OCI-LY7 (cell line): ENCODE data around the gene PRR35. TPM values are rescaled to one million over a fixed set of nuclear protein-coding genes. Genes with fewer than 3 reads are reported as not detected.

Experiments used
- BruUV-seq: library from RNA; stranded (reverse); fragments of 400-500 nt; replicated peaks from 2 replicates; lab custom pipeline; 2021; lab: Mats Ljungman, UMichigan
- CTCF ChIA-PET: fragments of 300-600 bp; sonication (Branson Sonifier 250); formaldehyde crosslinking; loops from one replicate; lab custom pipeline; 2022; ENCODE audit warnings: antibody characterized with exemption; ENCODE audit not compliant: unreplicated experiment; lab: Charles Lee
- POLR2A ChIA-PET: fragments of 300-600 bp; sonication (Branson Sonifier 250); formaldehyde crosslinking; loops from one replicate; lab custom pipeline; 2022; ENCODE audit warnings: antibody characterized with exemption; lab: Charles Lee
- DNase-seq: peaks from one replicate; pipeline ENCODE4 v3.0.0-alpha.2; 2015; ENCODE audit warnings: low spot score
- H2AFZ ChIP-seq: fragments of 200-600 bp; sonication (generic), shearing (Covaris generic); 2 replicates; pipeline ENCODE4 v1.6.1; 2014; ENCODE audit warnings: mild to moderate bottlenecking, antibody characterized with exemption, low read length, moderate library complexity
- H3K27ac ChIP-seq: fragments of 200-600 bp; sonication (generic); 2 replicates; pipeline ENCODE4 v1.5.1; 2014; ENCODE audit warnings: mixed run types, low read depth, mild to moderate bottlenecking, moderate library complexity, low read length, inconsistent platforms; ENCODE audit not compliant: poor library complexity, severe bottlenecking
- H3K36me3 ChIP-seq: fragments of 200-600 bp; sonication (generic); 2 replicates; pipeline ENCODE4 v1.6.1; 2014; ENCODE audit warnings: mild to moderate bottlenecking, antibody characterized with exemption, low read length, moderate library complexity, mixed read lengths; ENCODE audit not compliant: insufficient read depth
- H3K4me1 ChIP-seq: fragments of 200-600 bp; sonication (generic); 2 replicates; pipeline ENCODE4 v1.5.1; 2014; ENCODE audit warnings: mild to moderate bottlenecking, low read length; ENCODE audit not compliant: insufficient read depth, poor library complexity, severe bottlenecking
- H3K4me2 ChIP-seq: fragments of 200-600 bp; sonication (generic); 2 replicates; pipeline ENCODE4 v1.6.1; 2014; ENCODE audit warnings: mild to moderate bottlenecking, low read length
- H3K4me3 ChIP-seq: fragments of 200-600 bp; sonication (generic); 2 replicates; pipeline ENCODE4 v1.5.1; 2014; ENCODE audit warnings: mild to moderate bottlenecking, low read depth, low read length; ENCODE audit not compliant: poor library complexity, severe bottlenecking
- H3K79me2 ChIP-seq: fragments of 200-600 bp; sonication (generic); 2 replicates; pipeline ENCODE4 v1.6.1; 2016; ENCODE audit warnings: low read depth, mild to moderate bottlenecking, low read length, moderate library complexity, mixed read lengths; ENCODE audit not compliant: insufficient read depth
- H3K9me2 ChIP-seq: fragments of 200-600 bp; sonication (generic); 2 replicates; pipeline ENCODE4 v1.6.1; 2016; ENCODE audit warnings: mild to moderate bottlenecking, low read length, mixed read lengths; ENCODE audit not compliant: insufficient read depth
- H3K9me3 ChIP-seq: fragments of 200-600 bp; sonication (generic); 2 replicates; pipeline ENCODE4 v1.6.1; 2014; ENCODE audit warnings: mild to moderate bottlenecking, mixed run types, low read length, mixed read lengths
- H4K20me1 ChIP-seq: fragments of 200-600 bp; sonication (generic); 2 replicates; pipeline ENCODE4 v1.6.1; 2014; ENCODE audit warnings: mild to moderate bottlenecking, antibody characterized with exemption, low read length, moderate library complexity, mixed read lengths; ENCODE audit not compliant: insufficient read depth
- EZH2phosphoT487 ChIP-seq: fragments of 200-600 bp; sonication (generic); IDR thresholded peaks from 2 replicates; pipeline ENCODE4 v1.6.1; 2018; ENCODE audit warnings: low read depth, borderline replicate concordance, mild to moderate bottlenecking, mixed run types, antibody characterized with exemption, low read length, moderate library complexity, mixed read lengths
- intact Hi-C: fragments of 100-400 bp; cut with micrococcal nuclease; formaldehyde crosslinking; loops from one replicate; pipeline ENCODE4 v1.10.0; 2022; ENCODE audit not compliant: unreplicated experiment
- total RNA-seq, 2 experiments: library from RNA; depleted of rRNA in 1 of 2; stranded (reverse); fragments of >200 nt in 1 of 2; shearing (Covaris generic) in 1 of 2; gene quantifications; 2 replicates each; pipeline ENCODE4 v1.2.3, GENCODE V29; 2014 to 2022
- TF ChIP-seq, protein P1 (sequence below): fragments of 200-600 bp; sonication (generic); conservative IDR thresholded peaks from 2 replicates; pipeline ENCODE4 v1.5.1; 2014; ENCODE audit warnings: mild to moderate bottlenecking, antibody characterized with exemption, low read length, moderate library complexity, mixed read lengths

The PRR35 gene
- total RNA-seq, 2 experiments from 2014 or later: not detected

DNA sequence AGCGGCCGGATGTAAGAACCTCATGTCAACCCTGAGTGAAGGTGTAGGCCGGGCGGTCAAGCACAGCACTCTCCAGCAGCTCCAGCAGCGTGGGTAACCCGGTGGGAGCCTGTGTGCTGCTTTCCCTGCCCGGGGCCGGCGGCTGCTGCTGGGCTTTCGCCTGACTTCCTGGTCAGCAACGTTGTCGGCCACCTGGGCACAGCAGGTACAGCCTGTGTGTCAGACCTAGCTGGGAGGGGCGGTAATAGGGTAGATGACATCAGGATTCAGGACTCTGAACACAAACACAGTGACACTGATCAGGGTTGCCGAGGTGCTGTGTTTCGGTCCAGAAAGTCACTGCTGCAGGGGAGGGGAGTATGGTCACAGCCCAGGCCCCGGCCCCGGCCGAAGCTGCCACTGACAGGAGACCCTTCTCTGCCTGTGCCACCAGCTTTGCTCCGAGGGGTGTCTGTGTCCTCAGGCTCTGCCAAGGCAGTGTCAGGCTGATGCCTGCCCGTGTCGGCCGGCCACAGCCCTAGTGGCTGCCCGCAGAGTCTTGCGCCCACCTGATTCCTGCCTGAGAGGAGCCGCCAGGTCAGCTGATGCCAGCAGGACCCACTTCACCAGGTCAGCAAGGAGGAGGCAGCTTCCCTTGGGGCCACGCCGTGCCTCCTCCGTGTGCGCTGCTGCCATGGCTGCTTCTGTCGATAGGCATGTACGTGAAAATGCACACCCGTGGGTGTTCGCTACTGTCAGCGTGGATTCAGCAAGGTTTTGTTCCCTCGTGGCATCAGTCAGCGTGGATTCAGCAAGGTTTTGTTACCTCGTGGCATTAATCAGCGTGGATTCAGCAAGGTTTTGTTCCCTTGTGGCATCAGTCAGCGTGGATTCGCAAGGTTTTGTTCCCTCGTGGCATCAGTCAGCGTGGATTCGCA, 38.9 kb downstream of the PRR35 start:
- H3K9me2 ChIP-seq: no peaks in the 10 kb centered on the region
- H2AFZ ChIP-seq: no peak overlapping the region
- no peak overlapping the region for H3K4me3 ChIP-seq
- BruUV-seq: no TSS peak
- H4K20me1 ChIP-seq: no peaks in the 10 kb centered on the region
- H3K36me3 ChIP-seq: peaks cover 9% of the 10 kb centered on the region
- no peaks in the 10 kb centered on the region for H3K4me1 ChIP-seq
- TF ChIP-seq, protein P1, sequence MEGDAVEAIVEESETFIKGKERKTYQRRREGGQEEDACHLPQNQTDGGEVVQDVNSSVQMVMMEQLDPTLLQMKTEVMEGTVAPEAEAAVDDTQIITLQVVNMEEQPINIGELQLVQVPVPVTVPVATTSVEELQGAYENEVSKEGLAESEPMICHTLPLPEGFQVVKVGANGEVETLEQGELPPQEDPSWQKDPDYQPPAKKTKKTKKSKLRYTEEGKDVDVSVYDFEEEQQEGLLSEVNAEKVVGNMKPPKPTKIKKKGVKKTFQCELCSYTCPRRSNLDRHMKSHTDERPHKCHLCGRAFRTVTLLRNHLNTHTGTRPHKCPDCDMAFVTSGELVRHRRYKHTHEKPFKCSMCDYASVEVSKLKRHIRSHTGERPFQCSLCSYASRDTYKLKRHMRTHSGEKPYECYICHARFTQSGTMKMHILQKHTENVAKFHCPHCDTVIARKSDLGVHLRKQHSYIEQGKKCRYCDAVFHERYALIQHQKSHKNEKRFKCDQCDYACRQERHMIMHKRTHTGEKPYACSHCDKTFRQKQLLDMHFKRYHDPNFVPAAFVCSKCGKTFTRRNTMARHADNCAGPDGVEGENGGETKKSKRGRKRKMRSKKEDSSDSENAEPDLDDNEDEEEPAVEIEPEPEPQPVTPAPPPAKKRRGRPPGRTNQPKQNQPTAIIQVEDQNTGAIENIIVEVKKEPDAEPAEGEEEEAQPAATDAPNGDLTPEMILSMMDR: no peak
- TF ChIP-seq EZH2phosphoT487: no peak
- no peak for DNase-seq
- no peaks in the 10 kb centered on the region for H3K79me2 ChIP-seq
- ChIA-PET CTCF (no interaction called here), POLR2A (interaction anchor here (1.0 kb wide), 1 partner anchor 72 kb away, joined by 4 read pairs; the partner anchor contains the start of gene CAPN15)
- intact Hi-C loops: no loop called here
- no peak overlapping the region for H3K27ac ChIP-seq
- H3K9me3 ChIP-seq: no peaks in the 10 kb centered on the region
- no peak overlapping the region for H3K4me2 ChIP-seq

DNA sequence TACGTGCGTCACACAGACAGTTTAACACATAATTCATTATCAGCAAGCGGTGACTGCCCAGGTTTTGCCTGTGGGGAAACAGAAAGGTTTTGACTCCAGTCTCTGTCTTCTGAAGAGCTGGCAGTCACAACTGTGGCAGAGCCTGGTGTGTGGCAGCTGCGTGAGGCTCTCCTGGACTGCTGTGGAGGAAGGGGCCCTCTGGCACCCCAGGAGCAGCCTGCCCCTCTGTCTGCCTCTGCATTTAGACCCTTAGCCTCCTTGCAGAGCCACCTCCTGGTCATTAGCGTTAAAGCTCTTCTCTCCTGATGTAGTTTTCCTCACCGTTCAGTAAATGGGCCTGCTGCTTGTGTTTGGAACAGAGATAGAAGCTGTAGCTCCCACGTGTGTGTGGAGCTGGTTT, 40.6 kb downstream of the PRR35 start:
- no peak for TF ChIP-seq EZH2phosphoT487
- TF ChIP-seq, protein P1: peak; percentile 71
- no TSS peak for BruUV-seq
- H3K27ac ChIP-seq: no peak overlapping the region
- no peaks in the 10 kb centered on the region for H3K9me2 ChIP-seq
- intact Hi-C loops: loop anchor here (1.0 kb wide), 1 partner anchor 21 kb away; no protein-coding TSS in a partner anchor
- DNase-seq: peak; percentile 39
- H2AFZ ChIP-seq: no peak overlapping the region
- H3K36me3 ChIP-seq: peaks cover 16% of the 10 kb centered on the region
- 0 out of 2 replicates have a peak, but pooled peaks cover 5% of the 10 kb centered on the region for H3K9me3 ChIP-seq
- H3K79me2 ChIP-seq: no peaks in the 10 kb centered on the region
- H3K4me1 ChIP-seq: no peaks in the 10 kb centered on the region
- POLR2A ChIA-PET: no interaction called here
- H3K4me2 ChIP-seq: no peak overlapping the region
- no peak overlapping the region for H3K4me3 ChIP-seq
- H4K20me1 ChIP-seq: no peaks in the 10 kb centered on the region
- CTCF ChIA-PET: interaction anchor here (0.6 kb wide), 1 partner anchor 52 kb away, joined by 3 read pairs; no protein-coding TSS in a partner anchor
